Heart left ventricle (tissue), 13 donors: Measurements from ENCODE around the gene DOCK4.

Experiments
- POLR2A ChIP-seq, 2 donors: fragments of 450-650 bp; IDR thresholded peaks; one replicate each; pipeline ENCODE4 v1.6.1; 2017; ENCODE audit warnings: antibody characterized with exemption in 2 of 2, mild to moderate bottlenecking in 2 of 2, moderate library complexity in 2 of 2
- TF ChIP-seq, protein P1 (sequence below), 12 donors: fragments of 200-600 bp; sonication (generic) in 4 of 12; IDR thresholded peaks; one replicate each; pipeline versions ENCODE4 v1.5.0 to v1.8.0; 2018 to 2022; ENCODE audit warnings: antibody characterized with exemption in 12 of 12, mild to moderate bottlenecking in 5 of 12
- donor health status: ischemic (EF 13 %, LVEDD 7.1; RV severe dilation, severe dysfunction).
- donor health status: DM: no; HTN: yes; CAD: no.
- donor health status: DM: no; HTN: no; CAD: no.
- donor health status: ischemic (EF 25% LVEDD 6.9; RV normal size, moderate dysfunction).
- donor health status: ischemic (EF 25% LVEDD 5.7; RV mildly dilated, moderate dysfunction).
- donor health status: ischemic (EF 35%, LVEDD 5.7; RV mildly dilated, moderate dysfunction).
- donor health status: nonischemic (EF 11% LVEDD 7.7; RV severe dilation, severe dysfunction).
- donor health status: DM: yes; HTN: yes; CAD: no.
- donor health status: PGD.
- donor health status: ischemic (EF 29% LVEDD 5.4; RV normal size, mild dysfunction).
- donor health status: nonischemic (EF 23%, LVEDD 6.1; RV moderate dilation, normal function).

DNA sequence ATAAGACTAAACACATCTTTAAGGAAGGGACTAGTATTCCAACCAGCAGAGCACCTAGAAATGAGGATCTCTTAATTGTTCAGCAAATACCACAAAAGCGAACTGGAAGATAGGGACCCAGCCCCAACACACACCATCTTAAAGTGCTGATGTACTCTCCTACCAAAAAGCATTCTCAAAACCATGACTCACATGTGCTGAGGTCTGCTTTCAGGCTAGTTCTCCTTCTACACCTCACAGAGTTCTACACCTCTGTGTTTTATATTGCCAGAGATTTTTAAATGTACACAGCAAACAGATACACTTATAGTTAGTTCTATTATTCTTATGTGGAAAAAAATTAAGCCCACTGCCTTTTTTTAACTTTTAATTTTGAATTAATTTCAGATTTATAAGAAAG lies 191.9 kb downstream of the DOCK4 start:
- TF ChIP-seq, protein P1, sequence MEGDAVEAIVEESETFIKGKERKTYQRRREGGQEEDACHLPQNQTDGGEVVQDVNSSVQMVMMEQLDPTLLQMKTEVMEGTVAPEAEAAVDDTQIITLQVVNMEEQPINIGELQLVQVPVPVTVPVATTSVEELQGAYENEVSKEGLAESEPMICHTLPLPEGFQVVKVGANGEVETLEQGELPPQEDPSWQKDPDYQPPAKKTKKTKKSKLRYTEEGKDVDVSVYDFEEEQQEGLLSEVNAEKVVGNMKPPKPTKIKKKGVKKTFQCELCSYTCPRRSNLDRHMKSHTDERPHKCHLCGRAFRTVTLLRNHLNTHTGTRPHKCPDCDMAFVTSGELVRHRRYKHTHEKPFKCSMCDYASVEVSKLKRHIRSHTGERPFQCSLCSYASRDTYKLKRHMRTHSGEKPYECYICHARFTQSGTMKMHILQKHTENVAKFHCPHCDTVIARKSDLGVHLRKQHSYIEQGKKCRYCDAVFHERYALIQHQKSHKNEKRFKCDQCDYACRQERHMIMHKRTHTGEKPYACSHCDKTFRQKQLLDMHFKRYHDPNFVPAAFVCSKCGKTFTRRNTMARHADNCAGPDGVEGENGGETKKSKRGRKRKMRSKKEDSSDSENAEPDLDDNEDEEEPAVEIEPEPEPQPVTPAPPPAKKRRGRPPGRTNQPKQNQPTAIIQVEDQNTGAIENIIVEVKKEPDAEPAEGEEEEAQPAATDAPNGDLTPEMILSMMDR (IDR thresholded peaks at IDR 0.05): no peak
- TF ChIP-seq POLR2A (IDR thresholded peaks at IDR 0.05): no peak
